Kidney (tissue), 14 donors: ENCODE data around the gene ZBTB22. TPM values are rescaled to one million over a fixed set of nuclear protein-coding genes. Genes with fewer than 3 reads are reported as not detected.

Experiments
- DNase-seq, 5 donors: peaks; one replicate each; pipeline ENCODE4 v3.0.0-alpha.2; 2013 to 2020
- FAIRE-seq: peaks from 2 replicates; lab custom pipeline; 2012; peaks lifted over from hg19 to GRCh38; lab: Jason Lieb, UNC
- H3K27ac ChIP-seq, 2 donors: one replicate each; pipeline ENCODE4 v1.7.0; 2013; ENCODE audit warnings: low read depth in 2 of 2, low read length in 2 of 2, inconsistent platforms in 1 of 2
- H3K27me3 ChIP-seq: one replicate; pipeline ENCODE4 v1.7.1; 2013; ENCODE audit warnings: low read length, inconsistent platforms; ENCODE audit not compliant: control insufficient read depth, insufficient read depth
- H3K36me3 ChIP-seq, 3 donors: one replicate each; pipeline versions ENCODE4 v1.7.0 to v1.7.1; 2013; ENCODE audit warnings: low read length in 3 of 3, control low read depth in 1 of 3, inconsistent platforms in 1 of 3; ENCODE audit not compliant: insufficient read depth in 3 of 3, control insufficient read depth in 2 of 3
- H3K4me1 ChIP-seq, 3 donors: one replicate each; pipeline versions ENCODE4 v1.7.0 to v1.7.1; 2013; ENCODE audit warnings: low read length in 3 of 3, inconsistent platforms in 1 of 3, low read depth in 1 of 3; ENCODE audit not compliant: control insufficient read depth in 2 of 3, insufficient read depth in 2 of 3
- H3K4me3 ChIP-seq, 3 donors: one replicate each; pipeline versions ENCODE4 v1.7.0 to v1.8.1; 2013; ENCODE audit warnings: low read length in 3 of 3, control low read depth in 1 of 3, inconsistent platforms in 1 of 3
- H3K9ac ChIP-seq, 3 donors: one replicate each; pipeline versions ENCODE4 v1.7.0 to v1.7.1; 2013; ENCODE audit warnings: low read length in 3 of 3, control low read depth in 1 of 3, inconsistent platforms in 1 of 3
- H3K9me3 ChIP-seq, 3 donors: one replicate each; pipeline versions ENCODE4 v1.7.0 to v1.7.1; 2013; ENCODE audit warnings: low read length in 3 of 3, control low read depth in 1 of 3, inconsistent platforms in 1 of 3; ENCODE audit not compliant: control insufficient read depth in 2 of 3, insufficient read depth in 1 of 3
- CTCF ChIP-seq: IDR thresholded peaks from 3 replicates; pipeline ENCODE4 v1.5.1; 2012; ENCODE audit warnings: mild to moderate bottlenecking, moderate library complexity, borderline replicate concordance; ENCODE audit not compliant: insufficient read depth; ENCODE audit errors: extremely low read depth
- intact Hi-C: fragments of 100-400 bp; cut with DNase I; formaldehyde crosslinking; loops from one replicate; pipeline ENCODE4 v1.11.1; 2022
- polyA plus RNA-seq: library from polyadenylated mRNA; stranded (reverse); fragments of 350-450 nt; fragmentation: Illumina TruSeq; extraction: RNeasy Lipid Tissue Mini Kit (QIAGEN cat#74804); gene quantifications from one replicate; pipeline ENCODE4 v1.2.3, GENCODE V29; 2014; ENCODE audit warnings: low read depth, low replicate concordance; ENCODE audit not compliant: insufficient read depth
- total RNA-seq: library from RNA; stranded (reverse); fragmentation: NEBNext Ultra II Directional; extraction: Animal tissue kit (Norgen Biotek cat#: 25700); gene quantifications from one replicate; pipeline ENCODE4 v1.2.1, GENCODE V29; 2021
- donor health status: control.
- donor health status: control.
- donor health status: control.
- donor health status: control.
- donor health status: control.
- donor health status: DM: yes; HTN: yes; CAD: no.
- donor health status: Normal renal cell carcinoma (clear cell type).

Gene ZBTB22
- total and polyA plus RNA-seq, 2 donors from 2014 or later, result 16.3 to 22.9 TPM

GRCh38 chr6:33289784-33290315 lies 27.7 kb downstream of the ZBTB22 start:
- H3K4me3 ChIP-seq, result peak overlapping the region; percentile 89 to 99 (median 98)
- peak overlapping the region; percentile 82 to 97 (median 83) for H3K9ac ChIP-seq
- peaks cover 2 to 35% (median 9%) of the 10 kb centered on the region in 3 donors for H3K36me3 ChIP-seq
- H3K27ac ChIP-seq, result peak overlapping the region in 1 of 2 donors; percentile 84
- FAIRE-seq (no peak), DNase-seq (no peak)
- H3K9me3 ChIP-seq, result no peaks in the 10 kb centered on the region
- intact Hi-C loops, result no loop called here
- no peaks in the 10 kb centered on the region for H3K27me3 ChIP-seq
- H3K4me1 ChIP-seq, result peaks cover 0 to 16% (median 14%) of the 10 kb centered on the region in 3 donors
- no peak for TF ChIP-seq CTCF

- DNase-seq (peak; percentile 81 to 97 (median 88)), FAIRE-seq (no peak)
- peak within 1 kb of the TSS; percentile 82 to 97 (median 83) for H3K9ac ChIP-seq
- peaks cover 0 to 16% (median 14%) of the 10 kb centered on the region in 3 donors for H3K4me1 ChIP-seq
- no peak for TF ChIP-seq CTCF
- no peaks in the 10 kb centered on the region for H3K27me3 ChIP-seq
- H3K4me3 ChIP-seq, result peak within 1 kb of the TSS; percentile 89 to 99 (median 98)
- intact Hi-C loops, result no loop called here
- H3K36me3 ChIP-seq, result peaks cover 2 to 35% (median 11%) of the 10 kb centered on the region in 3 donors
- peak within 1 kb of the TSS; percentile 68 to 84 for H3K27ac ChIP-seq
- no peaks in the 10 kb centered on the region for H3K9me3 ChIP-seq
Measured at GRCh38 chr6:33288921-33289783, 28.4 kb downstream of the ZBTB22 start, which contains the start of the genes PFDN6 and WDR46. TSS of gene PFDN6 (plus strand) at chr6:33289601. CDS start at chr6:33289857, 256 bp downstream. TSS of gene WDR46 (minus strand) at chr6:33289239. CDS start at chr6:33289170, 69 bp downstream.

GRCh38 chr6:33288141-33288920 lies 29.2 kb downstream of the ZBTB22 start:
- peak overlapping the region; percentile 89 to 99 (median 98) for H3K4me3 ChIP-seq
- intact Hi-C loops, result no loop called here
- FAIRE-seq, result no peak
- no peaks in the 10 kb centered on the region for H3K9me3 ChIP-seq
- peaks cover 2 to 30% (median 9%) of the 10 kb centered on the region in 3 donors for H3K36me3 ChIP-seq
- no peak for TF ChIP-seq CTCF
- H3K27me3 ChIP-seq, result no peaks in the 10 kb centered on the region
- H3K4me1 ChIP-seq, result peaks cover 0 to 16% (median 14%) of the 10 kb centered on the region in 3 donors
- no peak overlapping the region for H3K27ac ChIP-seq
- DNase-seq, result peak in 2 of 5 donors; percentile 65 to 68
- peak overlapping the region; percentile 50 to 97 (median 82) for H3K9ac ChIP-seq
